ENCODE data around the gene NOTCH4. TPM values are rescaled to one million over a fixed set of nuclear protein-coding genes. Genes with fewer than 3 reads are reported as not detected.
A peak's percentile ranks its signal among the peaks of the same experiment; 100 is the strongest.

Gene NOTCH4
- total and polyA plus RNA-seq, 12 donors, result 7.1 to 136 (median 20.2) TPM

- Histone ChIP-seq H3K36me3 (replicated peaks in 1 of 2) (peaks cover 0 to 35% of the 10 kb centered on the region in 2 donors), H3K27me3 (no peaks in the 10 kb centered on the region), H3K4me3 (no peak within 1 kb of the TSS), H3K9me3 (replicated peaks in 1 of 3) (no peaks in the 10 kb centered on the region), H3K27ac (peak within 1 kb of the TSS in 1 of 5 donors; percentile 8), H3K4me1 (replicated peaks in 1 of 2) (no peaks in the 10 kb centered on the region)
- TF ChIP-seq POLR2A (IDR thresholded peaks at IDR 0.05) (no peak), CTCF (IDR thresholded peaks at IDR 0.05) (no peak)
- no peak for DNase-seq
- intact Hi-C loops (cut with DNase I), result loop anchor here in 1 of 2 donors (10.0 kb wide), 1 partner anchor 49 kb away; no protein-coding TSS in a partner anchor
Measured at GRCh38 chr6:32164295-32164694, 59.6 kb downstream of the NOTCH4 start, which contains the start of gene EGFL8. EGFL8 (plus strand) TSS chr6:32164595; CDS start chr6:32166166, 1,571 bp downstream.

GRCh38 chr6:32163559-32164258 is 60.2 kb downstream of the NOTCH4 start:
- Histone ChIP-seq H3K4me1 (replicated peaks in 1 of 2) (no peaks in the 10 kb centered on the region), H3K4me3 (no peak overlapping the region), H3K27me3 (no peaks in the 10 kb centered on the region), H3K36me3 (replicated peaks in 1 of 2) (peaks cover 0 to 35% of the 10 kb centered on the region in 2 donors), H3K9me3 (replicated peaks in 1 of 3) (no peaks in the 10 kb centered on the region), H3K27ac (peak overlapping the region in 1 of 5 donors; percentile 8)
- intact Hi-C loops (cut with DNase I), result loop anchor here in 1 of 2 donors (10.0 kb wide), 1 partner anchor 49 kb away; no protein-coding TSS in a partner anchor
- TF ChIP-seq CTCF (IDR thresholded peaks at IDR 0.05) (no peak), POLR2A (IDR thresholded peaks at IDR 0.05) (no peak)
- WGBS, 4 donors, result 82 to 90% (median 87%) methylated on average over 3 to 7 of the region's 7 CpGs
- DNase-seq, result no peak

GRCh38 chr6:32158052-32158451 is 65.8 kb downstream of the NOTCH4 start:
- no peak for DNase-seq
- Histone ChIP-seq H3K9me3 (replicated peaks in 1 of 3) (no peaks in the 10 kb centered on the region), H3K4me1 (replicated peaks in 1 of 2) (peaks cover 9 to 10% of the 10 kb centered on the region in 2 donors), H3K4me3 (no peak overlapping the region), H3K27me3 (no peaks in the 10 kb centered on the region), H3K27ac (no peak overlapping the region), H3K36me3 (replicated peaks in 1 of 2) (peaks cover 0 to 43% of the 10 kb centered on the region in 2 donors)
- intact Hi-C loops (cut with DNase I), result loop anchor here in 1 of 2 donors (5.0 kb wide), 1 partner anchor 41 kb away; no protein-coding TSS in a partner anchor
- TF ChIP-seq CTCF (IDR thresholded peaks at IDR 0.05), result no peak
- no peak for TF ChIP-seq POLR2A (IDR thresholded peaks at IDR 0.05)

GRCh38 chr6:32156891-32157290 is 67.0 kb downstream of the NOTCH4 start:
- intact Hi-C loops (cut with DNase I), result loop anchor here in 1 of 2 donors (5.0 kb wide), 1 partner anchor 40 kb away; no protein-coding TSS in a partner anchor
- Histone ChIP-seq H3K27ac (no peak overlapping the region), H3K4me3 (no peak overlapping the region), H3K36me3 (replicated peaks in 1 of 2) (peaks cover 0 to 37% of the 10 kb centered on the region in 2 donors), H3K9me3 (replicated peaks in 1 of 3) (no peaks in the 10 kb centered on the region), H3K27me3 (no peaks in the 10 kb centered on the region), H3K4me1 (replicated peaks in 1 of 2) (peaks cover 14 to 20% of the 10 kb centered on the region in 2 donors)
- TF ChIP-seq CTCF (IDR thresholded peaks at IDR 0.05) (no peak), POLR2A (IDR thresholded peaks at IDR 0.05) (no peak)
- WGBS, 4 donors, result 89 to 95% (median 91%) methylated on average over 9 of the region's 9 CpGs
- DNase-seq, result no peak

Data from adrenal gland (tissue), 12 donors.